ENCODE measurements around the gene ALG8. TPM values are rescaled to one million over a fixed set of nuclear protein-coding genes. Genes with fewer than 3 reads are reported as not detected.
"Not testable (repeated sequence)": the region's sequence is repeated elsewhere in the genome, so short reads cannot be mapped to it uniquely, and the experiment has no call there.

ALG8 gene
- total RNA-seq (2014; rRNA removed; shearing (Covaris generic)): 63.0 and 63.6 TPM in 2 replicates

DNA sequence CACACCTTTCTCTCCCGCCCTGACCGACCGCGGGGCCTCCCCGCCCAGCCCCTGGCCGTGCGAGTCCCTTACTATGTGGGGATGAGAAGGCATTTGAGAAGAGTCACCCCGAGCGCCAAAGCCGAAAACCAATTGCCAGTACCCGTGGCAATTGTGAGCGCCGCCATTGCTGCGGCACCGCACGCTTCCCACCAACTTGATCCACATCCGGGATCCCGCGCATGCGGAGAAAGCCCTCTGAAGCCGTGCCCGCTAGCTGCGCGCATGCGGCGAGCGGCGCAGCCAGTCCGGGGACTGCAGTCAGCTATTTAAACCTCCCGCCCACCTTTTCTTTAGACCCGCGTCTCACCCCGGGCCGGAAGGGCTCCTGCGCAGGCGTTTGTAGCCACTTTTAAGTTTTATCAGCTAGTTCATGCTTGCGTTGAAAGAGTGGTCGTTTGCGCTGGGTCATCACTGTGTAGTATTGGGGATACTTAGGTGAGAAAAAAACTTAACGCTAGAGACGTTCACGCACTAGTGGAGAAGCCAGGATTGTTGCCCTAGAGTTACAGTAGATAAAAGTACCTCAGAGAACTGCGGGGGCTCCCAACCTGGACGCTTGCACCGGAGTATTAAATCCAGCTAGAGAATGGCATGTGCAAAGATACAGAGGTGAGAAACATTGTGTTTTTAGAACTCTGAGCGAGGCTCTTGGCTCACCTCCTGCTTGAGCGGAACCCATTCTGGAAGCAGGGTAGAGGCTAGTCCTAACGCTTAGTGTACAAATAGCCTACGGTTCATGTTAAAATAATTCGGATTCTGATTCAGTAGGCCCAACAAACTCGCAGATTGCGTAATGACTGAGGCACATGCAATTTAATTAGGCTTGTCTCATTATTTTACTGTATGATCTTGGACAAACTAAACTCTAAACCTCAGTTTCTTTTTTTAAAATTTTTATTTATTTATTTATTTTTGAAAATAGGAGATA, at the start of gene ALG8:
Gene ALG8, minus strand, starts transcription at position 205 of the 970 bp plus-strand sequence. Its CDS starts 38 bp downstream, at position 167.
- H3K4me1 ChIP-seq: no peaks in the 10 kb centered on the region
- H3K27ac ChIP-seq: peak within 1 kb of the TSS; percentile 67
- H3K27me3 ChIP-seq: no peaks in the 10 kb centered on the region
- peak; percentile 95 for DNase-seq
- H3K9me3 ChIP-seq (replicated peaks): no peaks in the 10 kb centered on the region
- H3K4me3 ChIP-seq: peak within 1 kb of the TSS; percentile 63
- peaks cover 6% of the 10 kb centered on the region for H3K36me3 ChIP-seq

DNA sequence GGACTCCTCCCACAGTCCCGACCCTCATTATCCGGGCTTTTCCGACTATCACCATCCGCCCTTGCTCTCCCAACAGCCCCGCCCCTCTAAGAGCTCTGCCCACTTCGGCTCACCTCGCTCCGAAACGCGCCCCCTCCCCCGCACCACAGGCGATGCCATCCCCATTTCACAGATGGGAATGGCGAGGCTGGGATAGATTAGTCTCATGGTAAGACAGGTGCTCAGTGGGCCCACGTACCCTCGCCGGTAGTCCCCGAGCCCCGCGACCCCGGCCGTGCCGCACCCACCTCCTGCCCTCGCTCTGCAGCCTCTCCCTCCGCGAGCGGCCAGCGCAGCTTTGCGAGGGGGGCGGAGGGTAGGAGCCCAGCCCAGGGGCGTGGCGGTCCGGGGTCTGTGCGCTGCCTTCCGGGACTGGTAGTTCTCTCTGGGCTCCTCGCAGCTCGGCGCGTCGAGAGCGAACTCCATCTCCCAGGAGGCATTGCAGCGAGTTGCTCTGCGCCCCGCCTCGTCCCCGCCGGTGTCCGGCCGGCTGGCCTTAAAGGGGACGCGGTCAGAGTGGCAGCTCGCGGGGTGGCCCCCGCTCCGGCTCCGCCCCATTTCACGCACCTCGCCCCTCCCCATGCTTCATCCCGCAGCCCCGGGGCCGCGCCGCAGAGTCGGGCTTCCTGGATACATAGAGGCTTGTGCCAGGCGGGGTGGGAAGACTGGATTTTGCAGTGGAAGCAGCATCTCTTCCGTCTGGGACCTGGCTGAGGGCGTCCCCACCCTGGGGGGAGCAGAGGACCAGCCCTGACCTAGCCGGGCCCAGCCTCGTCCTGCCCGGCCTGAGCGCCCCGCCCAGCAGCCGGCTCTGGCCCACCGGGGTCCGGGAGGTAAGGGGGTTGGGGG, 49.1 kb upstream of the ALG8 start, which contains the start of the genes KCTD21 and USP35:
Gene KCTD21, minus strand, starts transcription at position 341 of the 888 bp plus-strand sequence. CDS start 14,072 bp downstream, outside the sequence.
Gene USP35, plus strand, starts transcription at position 634 of the 888 bp plus-strand sequence. CDS start 7,327 bp downstream, outside the sequence.
- H3K4me1 ChIP-seq: peaks cover 12% of the 10 kb centered on the region
- H3K27ac ChIP-seq: no peak within 1 kb of the TSS; the same call in 1 of the 2 replicates
- DNase-seq: peak; percentile 97

GRCh38 chr11:78187366-78188285, 48.2 kb upstream of the ALG8 start:
- peaks cover 9% of the 10 kb centered on the region for H3K4me1 ChIP-seq
- no peaks in the 10 kb centered on the region for H3K27me3 ChIP-seq
- H3K4me3 ChIP-seq: peak overlapping the region; percentile 78
- DNase-seq: no peak
- no peak overlapping the region for H3K27ac ChIP-seq
- no peaks in the 10 kb centered on the region for H3K36me3 ChIP-seq
- no peaks in the 10 kb centered on the region for H3K9me3 ChIP-seq (replicated peaks)

More for the DNA sequence above, 49.1 kb upstream of the ALG8 start, which contains the start of the genes KCTD21 and USP35:
- peak within 1 kb of the TSS; percentile 78 for H3K4me3 ChIP-seq
- H3K36me3 ChIP-seq: no peaks in the 10 kb centered on the region
- no peaks in the 10 kb centered on the region for H3K27me3 ChIP-seq
- H3K9me3 ChIP-seq (replicated peaks): no peaks in the 10 kb centered on the region

DNA sequence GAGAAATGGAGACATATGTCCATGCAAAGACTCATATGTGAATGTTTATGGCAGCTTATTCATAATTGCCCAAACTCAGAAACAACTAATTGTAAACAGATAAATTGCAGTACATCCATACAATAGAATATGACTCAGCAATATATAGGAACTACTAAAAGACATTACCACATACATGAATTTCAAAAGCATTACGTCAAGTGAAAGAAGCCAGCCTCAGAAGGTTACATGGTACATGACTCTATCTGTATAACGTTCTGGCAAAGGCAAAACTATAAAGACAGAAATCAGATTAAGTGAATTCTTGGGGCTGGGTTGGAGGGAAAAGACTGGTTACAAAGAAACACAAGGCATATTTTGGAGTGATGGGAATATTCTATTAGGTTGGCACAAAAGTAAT, 41.8 kb upstream of the ALG8 start:
- Histone ChIP-seq H3K36me3 (no peaks in the 10 kb centered on the region), H3K4me1 (no peaks in the 10 kb centered on the region), H3K4me3 (no peak overlapping the region), H3K9me3 (replicated peaks) (no peaks in the 10 kb centered on the region), H3K27me3 (no peaks in the 10 kb centered on the region), H3K27ac (no peak overlapping the region)
- DNase-seq: no peak

DNA sequence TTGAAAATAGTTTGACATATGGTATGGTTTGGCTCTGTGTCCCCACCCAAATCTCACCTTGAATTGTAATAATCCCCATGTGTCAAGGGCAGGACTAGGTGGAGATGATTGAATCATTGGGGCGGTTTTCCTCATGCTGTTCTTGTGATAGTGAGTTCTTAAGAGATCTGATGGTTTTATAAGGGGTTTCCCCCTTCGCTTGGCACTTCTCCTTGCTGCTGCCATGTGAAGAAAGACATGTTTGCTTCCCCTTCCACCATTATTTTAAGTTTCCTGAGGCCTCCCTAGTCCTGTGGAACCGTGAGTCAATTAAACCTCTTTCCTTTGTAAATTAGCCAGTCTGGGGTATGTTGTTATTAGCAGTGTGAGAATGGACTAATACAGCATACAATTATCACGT, 41.3 kb upstream of the ALG8 start:
- H3K36me3 ChIP-seq: no peaks in the 10 kb centered on the region
- H3K27me3 ChIP-seq: no peaks in the 10 kb centered on the region
- H3K9me3 ChIP-seq (replicated peaks): no peaks in the 10 kb centered on the region
- no peak overlapping the region for H3K27ac ChIP-seq
- no peaks in the 10 kb centered on the region for H3K4me1 ChIP-seq
- H3K4me3 ChIP-seq: no peak overlapping the region
- DNase-seq: no peak

DNA sequence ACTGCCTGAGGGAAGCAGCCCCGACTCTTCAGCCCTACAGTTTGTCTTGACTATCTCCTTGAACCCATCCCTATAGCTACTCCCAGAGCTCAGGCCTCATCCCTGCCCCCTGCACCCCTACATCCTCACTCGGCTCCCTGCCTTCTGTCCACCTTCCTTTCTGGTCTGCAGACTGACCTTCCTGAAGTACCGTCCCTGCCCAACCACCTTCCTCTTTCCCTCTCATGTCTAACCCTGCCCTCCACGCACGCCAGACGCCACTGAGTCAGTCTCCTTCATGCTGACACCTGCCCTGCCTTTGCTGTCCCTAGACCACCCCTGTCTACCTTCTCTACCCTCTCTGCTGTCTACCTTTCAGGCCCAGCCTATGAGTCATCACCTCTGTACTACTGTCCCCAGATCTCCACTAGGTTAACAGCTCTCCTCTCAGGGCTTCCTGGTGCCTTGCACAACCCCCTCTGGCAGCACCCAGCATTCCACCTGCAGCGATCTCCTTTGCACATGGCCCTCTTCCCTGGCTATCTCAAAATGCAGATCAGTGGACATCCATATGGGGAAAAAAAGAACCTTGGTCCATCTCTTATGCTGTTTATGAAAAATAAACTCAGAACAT, 40.1 kb upstream of the ALG8 start:
- no peaks in the 10 kb centered on the region for H3K9me3 ChIP-seq (replicated peaks)
- no peak overlapping the region for H3K4me3 ChIP-seq
- no peaks in the 10 kb centered on the region for H3K36me3 ChIP-seq
- no peaks in the 10 kb centered on the region for H3K4me1 ChIP-seq
- no peak for DNase-seq
- H3K27ac ChIP-seq: no peak overlapping the region
- no peaks in the 10 kb centered on the region for H3K27me3 ChIP-seq

- H3K27me3 ChIP-seq: no peaks in the 10 kb centered on the region
- H3K4me1 ChIP-seq: no peaks in the 10 kb centered on the region
- no peak overlapping the region for H3K27ac ChIP-seq
- H3K4me3 ChIP-seq: no peak overlapping the region
- no peak for DNase-seq
- H3K36me3 ChIP-seq: no peaks in the 10 kb centered on the region
- no peaks in the 10 kb centered on the region for H3K9me3 ChIP-seq (replicated peaks)
Observed at GRCh38 chr11:78177216-78177615, 37.8 kb upstream of the ALG8 start.

- no peaks in the 10 kb centered on the region for H3K36me3 ChIP-seq
- no peak for DNase-seq
- no peak overlapping the region for H3K27ac ChIP-seq
- no peaks in the 10 kb centered on the region for H3K27me3 ChIP-seq
- no peaks in the 10 kb centered on the region for H3K4me1 ChIP-seq
- H3K9me3 ChIP-seq (replicated peaks): no peaks in the 10 kb centered on the region
- no peak overlapping the region for H3K4me3 ChIP-seq
Observed at GRCh38 chr11:78176605-78177141, 37.2 kb upstream of the ALG8 start.

GRCh38 chr11:78175862-78176261, 36.4 kb upstream of the ALG8 start:
- not testable (repeated sequence) for H3K4me1 ChIP-seq; H3K9me3 ChIP-seq (replicated peaks)

DNA sequence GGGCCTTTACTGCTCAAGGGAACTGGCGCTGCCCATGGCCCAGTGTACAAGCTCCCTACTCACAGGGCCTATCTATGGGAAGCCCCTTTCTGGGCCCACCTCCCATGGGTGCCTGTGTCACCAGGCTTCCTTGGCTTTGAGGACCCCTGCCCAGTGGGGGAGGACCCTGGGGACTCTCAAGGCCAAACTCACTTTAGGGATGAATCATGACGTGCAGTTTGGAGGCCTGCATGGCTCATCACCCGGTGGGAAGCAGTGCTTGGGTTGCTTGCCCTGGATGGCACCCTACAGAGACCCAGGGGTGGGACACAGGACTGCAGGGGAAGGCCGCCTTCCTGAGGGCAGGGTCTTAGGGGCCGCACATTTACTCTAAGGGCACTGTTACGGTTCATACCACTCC, 32.5 kb upstream of the ALG8 start:
- no peak for DNase-seq
- Histone ChIP-seq H3K9me3 (replicated peaks) (no peaks in the 10 kb centered on the region), H3K4me1 (no peaks in the 10 kb centered on the region), H3K36me3 (no peaks in the 10 kb centered on the region), H3K27me3 (no peaks in the 10 kb centered on the region), H3K4me3 (no peak overlapping the region), H3K27ac (no peak overlapping the region)

More at GRCh38 chr11:78175862-78176261, 36.4 kb upstream of the ALG8 start:
- H3K27me3 ChIP-seq, H3K27ac ChIP-seq, H3K4me3 ChIP-seq, H3K36me3 ChIP-seq, DNase-seq: not testable (repeated sequence)

GRCh38 chr11:78170874-78171549, 31.6 kb upstream of the ALG8 start:
- no peak for DNase-seq
- Histone ChIP-seq H3K27me3 (no peaks in the 10 kb centered on the region), H3K9me3 (replicated peaks) (no peaks in the 10 kb centered on the region), H3K4me3 (no peak overlapping the region), H3K27ac (no peak overlapping the region), H3K36me3 (no peaks in the 10 kb centered on the region), H3K4me1 (no peaks in the 10 kb centered on the region)

GRCh38 chr11:78170413-78170812, 31.0 kb upstream of the ALG8 start:
- Histone ChIP-seq H3K9me3 (replicated peaks) (no peaks in the 10 kb centered on the region), H3K4me3 (no peak overlapping the region), H3K27me3 (no peaks in the 10 kb centered on the region), H3K36me3 (no peaks in the 10 kb centered on the region), H3K4me1 (no peaks in the 10 kb centered on the region), H3K27ac (no peak overlapping the region)
- DNase-seq: no peak

Data from SJCRH30 (cell line).